HEK293T (cell line): Measurements from ENCODE around the gene MACROD2.

Experiments
- CTCF ChIA-PET: fragments of 350-600 bp; formaldehyde crosslinking; extraction: SDS; loops from one replicate; lab custom pipeline; 2021; ENCODE audit warnings: antibody characterized with exemption, inconsistent platforms; lab: Yijun Ruan, JAX
- POLR2A ChIA-PET: fragments of 350-600 bp; formaldehyde crosslinking; extraction: SDS; loops from one replicate; lab custom pipeline; 2020; ENCODE audit warnings: antibody characterized with exemption, inconsistent platforms; lab: Yijun Ruan, JAX
- DNase-seq: peaks from one replicate; pipeline ENCODE4 v3.0.0; 2012; ENCODE audit warnings: mixed read lengths; ENCODE audit errors: extremely low spot score
- ARNT ChIP-seq: fragments of 450-650 bp; IDR thresholded peaks from 2 replicates; pipeline ENCODE4 v1.6.1; 2017; ENCODE audit warnings: mild to moderate bottlenecking
- BHLHE40 ChIP-seq: fragments of 450-650 bp; IDR thresholded peaks from 2 replicates; pipeline ENCODE4 v1.6.1; 2016; ENCODE audit warnings: mild to moderate bottlenecking, moderate library complexity, borderline replicate concordance
- CTBP1 ChIP-seq: fragments of 450-650 bp; IDR thresholded peaks from 2 replicates; pipeline ENCODE4 v1.6.1; 2016; ENCODE audit warnings: borderline replicate concordance
- ELF4 ChIP-seq: fragments of 450-650 bp; IDR thresholded peaks from 2 replicates; pipeline ENCODE4 v1.6.1; 2017; ENCODE audit warnings: antibody characterized with exemption
- FOXA1 ChIP-seq: fragments of 450-650 bp; IDR thresholded peaks from 2 replicates; pipeline ENCODE4 v1.6.1; 2016; ENCODE audit warnings: mild to moderate bottlenecking
- FOXK2 ChIP-seq: fragments of 450-650 bp; IDR thresholded peaks from 2 replicates; pipeline ENCODE4 v1.6.1; 2016; ENCODE audit warnings: mild to moderate bottlenecking
- FOXM1 ChIP-seq: fragments of 450-650 bp; IDR thresholded peaks from 2 replicates; pipeline ENCODE4 v1.6.1; 2017; ENCODE audit warnings: mild to moderate bottlenecking, borderline replicate concordance
- HDGF ChIP-seq: fragments of 450-650 bp; IDR thresholded peaks from 2 replicates; pipeline ENCODE4 v1.6.1; 2017; ENCODE audit warnings: antibody characterized with exemption, borderline replicate concordance
- L3MBTL2 ChIP-seq: fragments of 450-650 bp; conservative IDR thresholded peaks from 2 replicates; pipeline ENCODE4 v1.6.1; 2016; ENCODE audit warnings: mild to moderate bottlenecking
- LEF1 ChIP-seq: fragments of 450-650 bp; IDR thresholded peaks from 2 replicates; pipeline ENCODE4 v1.6.1; 2017; ENCODE audit warnings: mild to moderate bottlenecking, borderline replicate concordance
- NFRKB ChIP-seq: fragments of 450-650 bp; IDR thresholded peaks from 2 replicates; pipeline ENCODE4 v1.6.1; 2016; ENCODE audit warnings: mild to moderate bottlenecking, moderate library complexity
- PKNOX1 ChIP-seq: fragments of 450-650 bp; IDR thresholded peaks from 2 replicates; pipeline ENCODE4 v1.6.1; 2016
- SP1 ChIP-seq: fragments of 450-650 bp; IDR thresholded peaks from 2 replicates; pipeline ENCODE4 v1.6.1; 2017
- SUZ12 ChIP-seq: fragments of 450-650 bp; IDR thresholded peaks from 2 replicates; pipeline ENCODE4 v1.6.1; 2016; ENCODE audit warnings: mild to moderate bottlenecking
- TARDBP ChIP-seq: fragments of 450-650 bp; IDR thresholded peaks from 2 replicates; pipeline ENCODE4 v1.6.1; 2016
- ZNF384 ChIP-seq: fragments of 450-650 bp; IDR thresholded peaks from 2 replicates; pipeline ENCODE4 v1.6.1; 2016

The MACROD2 gene

DNA sequence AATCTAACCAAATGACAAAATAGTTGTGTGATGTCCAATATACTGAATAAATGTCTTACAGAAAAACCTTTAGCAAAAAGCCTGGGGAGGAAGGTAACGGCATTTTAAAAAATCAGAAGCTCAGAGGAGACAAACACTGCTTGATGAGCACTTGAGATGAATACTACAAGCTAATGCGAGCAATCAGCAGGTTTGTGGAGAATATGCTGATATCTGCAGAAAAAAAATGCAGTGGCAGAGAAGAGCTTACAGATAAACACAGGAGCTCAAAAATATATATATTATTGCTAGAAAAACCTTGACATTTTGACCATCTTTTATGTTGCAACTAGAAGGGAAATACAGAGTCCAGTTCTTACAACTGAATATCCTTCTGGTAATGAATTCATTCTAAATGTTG, 1605.2 kb downstream of the MACROD2 start:
- ChIA-PET CTCF (no interaction called here), POLR2A (no interaction called here)
- TF ChIP-seq ZNF384 (no peak), L3MBTL2 (no peak), PKNOX1 (no peak), FOXK2 (no peak), ELF4 (no peak), CTBP1 (no peak), ARNT (no peak), NFRKB (no peak), FOXA1 (no peak), TARDBP (no peak), FOXM1 (no peak)
- no peak for DNase-seq

DNA sequence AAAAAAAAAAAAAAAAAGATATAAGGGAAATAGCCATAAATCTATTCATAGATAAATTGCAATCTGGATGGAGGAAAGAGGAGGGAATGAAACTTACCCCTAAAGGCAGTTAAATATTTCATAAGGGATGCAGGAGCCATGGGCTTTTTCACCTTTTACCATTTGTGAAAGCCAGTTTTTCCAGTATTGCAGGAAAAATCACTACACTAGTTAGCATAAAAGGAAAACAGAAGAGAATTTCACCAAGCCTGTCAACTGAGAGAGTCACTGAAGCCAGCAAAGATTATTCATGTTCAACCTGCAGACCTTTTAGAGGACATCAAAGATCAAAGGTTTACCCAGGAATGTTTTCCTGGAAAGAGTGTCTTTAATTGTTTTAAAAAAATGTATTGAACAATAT, 1608.2 kb downstream of the MACROD2 start:
- POLR2A ChIA-PET: no interaction called here
- TF ChIP-seq LEF1: no peak
- no peak for TF ChIP-seq PKNOX1
- no peak for TF ChIP-seq HDGF
- TF ChIP-seq ARNT: no peak
- no peak for TF ChIP-seq SUZ12
- no peak for TF ChIP-seq FOXK2
- no peak for TF ChIP-seq SP1
- TF ChIP-seq TARDBP: no peak
- no peak for TF ChIP-seq NFRKB
- TF ChIP-seq FOXA1: no peak
- TF ChIP-seq FOXM1: no peak
- no peak for TF ChIP-seq CTBP1
- TF ChIP-seq ZNF384: no peak
- TF ChIP-seq ELF4: no peak
- no peak for TF ChIP-seq L3MBTL2
- TF ChIP-seq BHLHE40: no peak
- CTCF ChIA-PET: no interaction called here
- no peak for DNase-seq

- TF ChIP-seq HDGF: no peak
- POLR2A ChIA-PET: no interaction called here
- CTCF ChIA-PET: no interaction called here
- DNase-seq: no peak
Observed at GRCh38 chr20:15603978-15604805, 1608.9 kb downstream of the MACROD2 start.

- POLR2A ChIA-PET: no interaction called here
Observed at GRCh38 chr20:15609921-15610320, 1614.6 kb downstream of the MACROD2 start.

GRCh38 chr20:15610787-15611186, 1615.5 kb downstream of the MACROD2 start:
- CTCF ChIA-PET: no interaction called here
- TF ChIP-seq ARNT (no peak), L3MBTL2 (no peak), TARDBP (no peak), FOXA1 (no peak), HDGF (no peak), ZNF384 (no peak), CTBP1 (no peak), PKNOX1 (no peak), BHLHE40 (no peak), ELF4 (no peak), FOXM1 (no peak), SUZ12 (no peak), NFRKB (no peak), SP1 (no peak), FOXK2 (no peak)
- no peak for DNase-seq
- POLR2A ChIA-PET: no interaction called here

More at GRCh38 chr20:15609921-15610320, 1614.6 kb downstream of the MACROD2 start:
- DNase-seq: no peak
- CTCF ChIA-PET: no interaction called here
- no peak for TF ChIP-seq FOXK2
- no peak for TF ChIP-seq ARNT
- no peak for TF ChIP-seq SUZ12
- TF ChIP-seq TARDBP: no peak
- TF ChIP-seq ZNF384: no peak
- TF ChIP-seq FOXM1: no peak
- no peak for TF ChIP-seq L3MBTL2
- TF ChIP-seq ELF4: no peak

DNA sequence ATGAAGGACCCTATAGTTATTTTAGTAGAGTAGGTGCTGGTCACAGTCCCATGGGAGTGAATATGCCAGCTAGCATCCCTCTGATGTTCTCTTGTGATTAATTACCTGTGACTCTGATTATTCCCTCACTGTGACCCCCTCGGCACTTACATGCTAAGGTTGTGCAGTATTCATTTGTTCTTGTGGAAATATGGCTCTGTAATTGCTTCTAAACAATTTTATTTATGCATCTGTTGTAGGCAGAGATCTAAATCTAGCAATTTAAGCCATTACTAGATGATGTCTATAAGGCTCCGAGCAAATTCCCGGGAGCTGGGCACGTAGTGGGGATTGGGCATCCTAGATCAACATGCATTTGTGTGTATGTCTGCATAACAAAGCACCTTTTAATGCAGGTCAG, 1616.2 kb downstream of the MACROD2 start:
- CTCF ChIA-PET: interaction anchor here (0.5 kb wide), 1 partner anchor 32 kb away, joined by 3 read pairs; no protein-coding TSS in a partner anchor
- TF ChIP-seq HDGF (no peak), CTBP1 (no peak), ARNT (no peak), FOXK2 (no peak), FOXM1 (no peak), TARDBP (no peak), SUZ12 (no peak), SP1 (no peak), L3MBTL2 (no peak), BHLHE40 (no peak), ELF4 (no peak), FOXA1 (no peak), LEF1 (no peak), PKNOX1 (no peak), NFRKB (no peak), ZNF384 (no peak)
- DNase-seq: no peak
- POLR2A ChIA-PET: no interaction called here
